ENCODE data around the gene HJURP.

HJURP gene

GRCh38 chr2:233799716-233800115 lies 54.6 kb downstream of the HJURP start:
- TF ChIP-seq EZH2phosphoT487 (IDR thresholded peaks at IDR 0.05; ENCODE audit: borderline replicate concordance), result no peak
- TF ChIP-seq, protein P1, sequence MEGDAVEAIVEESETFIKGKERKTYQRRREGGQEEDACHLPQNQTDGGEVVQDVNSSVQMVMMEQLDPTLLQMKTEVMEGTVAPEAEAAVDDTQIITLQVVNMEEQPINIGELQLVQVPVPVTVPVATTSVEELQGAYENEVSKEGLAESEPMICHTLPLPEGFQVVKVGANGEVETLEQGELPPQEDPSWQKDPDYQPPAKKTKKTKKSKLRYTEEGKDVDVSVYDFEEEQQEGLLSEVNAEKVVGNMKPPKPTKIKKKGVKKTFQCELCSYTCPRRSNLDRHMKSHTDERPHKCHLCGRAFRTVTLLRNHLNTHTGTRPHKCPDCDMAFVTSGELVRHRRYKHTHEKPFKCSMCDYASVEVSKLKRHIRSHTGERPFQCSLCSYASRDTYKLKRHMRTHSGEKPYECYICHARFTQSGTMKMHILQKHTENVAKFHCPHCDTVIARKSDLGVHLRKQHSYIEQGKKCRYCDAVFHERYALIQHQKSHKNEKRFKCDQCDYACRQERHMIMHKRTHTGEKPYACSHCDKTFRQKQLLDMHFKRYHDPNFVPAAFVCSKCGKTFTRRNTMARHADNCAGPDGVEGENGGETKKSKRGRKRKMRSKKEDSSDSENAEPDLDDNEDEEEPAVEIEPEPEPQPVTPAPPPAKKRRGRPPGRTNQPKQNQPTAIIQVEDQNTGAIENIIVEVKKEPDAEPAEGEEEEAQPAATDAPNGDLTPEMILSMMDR (conservative IDR thresholded peaks at IDR 0.05; ENCODE audit: low read length), result no peak
- Histone ChIP-seq H3F3A (ENCODE audit: low read depth) (no peaks in the 10 kb centered on the region), H3K4me2 (ENCODE audit: low read depth, low read length, poor library complexity, severe bottlenecking) (no peak overlapping the region), H3K4me1 (ENCODE audit: insufficient read depth, low read length, poor library complexity, severe bottlenecking) (no peaks in the 10 kb centered on the region), H3K9me3 (ENCODE audit: insufficient read depth, low read depth, low read length) (no peaks in the 10 kb centered on the region), H2AFZ (ENCODE audit: low read length) (no peak overlapping the region), H3K9me2 (replicated peaks; ENCODE audit: low read depth, low read length) (no peaks in the 10 kb centered on the region), H3K4me3 (ENCODE audit: low read length, poor library complexity, severe bottlenecking) (no peak overlapping the region), H3K36me3 (ENCODE audit: insufficient read depth, low read length) (no peaks in the 10 kb centered on the region), H4K20me1 (ENCODE audit: insufficient read depth, low read length, poor library complexity, severe bottlenecking) (no peaks in the 10 kb centered on the region), H3K79me2 (ENCODE audit: insufficient read depth, low read length) (no peaks in the 10 kb centered on the region), H3K27me3 (ENCODE audit: insufficient read depth, low read length, poor library complexity, severe bottlenecking) (no peaks in the 10 kb centered on the region), H3K9ac (ENCODE audit: low read depth, low read length, poor library complexity, severe bottlenecking) (no peak overlapping the region)

DNA sequence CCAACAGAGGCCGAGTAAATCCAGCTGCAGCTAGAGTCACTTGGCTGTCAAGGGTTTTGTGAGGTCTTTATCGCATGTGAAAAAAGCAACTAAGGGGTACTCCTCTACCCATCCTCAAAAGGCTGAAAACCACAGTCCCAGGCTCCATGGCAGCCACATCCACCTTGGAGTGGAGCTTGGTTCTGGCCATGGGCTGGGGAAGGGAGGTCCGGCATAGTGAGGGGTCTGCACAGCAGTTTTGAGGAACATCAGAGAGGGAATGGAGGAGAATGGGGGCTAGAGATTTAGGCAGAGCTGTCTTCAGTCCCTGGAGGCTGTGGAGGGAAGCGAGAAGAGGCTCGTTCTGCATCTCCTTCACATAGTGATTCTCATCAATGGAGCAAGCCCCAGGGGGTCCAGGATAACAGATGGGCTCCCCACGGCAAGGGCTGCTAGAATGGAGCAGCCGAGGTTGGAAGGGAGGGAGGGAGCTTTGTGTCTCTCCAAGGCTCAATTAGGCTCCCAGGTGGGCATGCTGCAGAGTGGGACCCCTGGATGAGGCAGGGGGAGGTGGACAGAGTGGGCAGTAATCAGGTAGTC lies 55.2 kb downstream of the HJURP start:
- no peaks in the 10 kb centered on the region for H3K4me1 ChIP-seq (ENCODE audit: insufficient read depth, low read length, poor library complexity, severe bottlenecking)
- H3K79me2 ChIP-seq (ENCODE audit: insufficient read depth, low read length), result no peaks in the 10 kb centered on the region
- no peaks in the 10 kb centered on the region for H3K9me2 ChIP-seq (replicated peaks; ENCODE audit: low read depth, low read length)
- no peaks in the 10 kb centered on the region for H4K20me1 ChIP-seq (ENCODE audit: insufficient read depth, low read length, poor library complexity, severe bottlenecking)
- no peak overlapping the region for H3K4me2 ChIP-seq (ENCODE audit: low read depth, low read length, poor library complexity, severe bottlenecking)
- TF ChIP-seq, protein P1 (conservative IDR thresholded peaks at IDR 0.05; ENCODE audit: low read length), result no peak
- TF ChIP-seq EZH2phosphoT487 (IDR thresholded peaks at IDR 0.05; ENCODE audit: borderline replicate concordance), result no peak
- no peak overlapping the region for H3K9ac ChIP-seq (ENCODE audit: low read depth, low read length, poor library complexity, severe bottlenecking)
- no peak overlapping the region for H3K4me3 ChIP-seq (ENCODE audit: low read length, poor library complexity, severe bottlenecking)
- no peaks in the 10 kb centered on the region for H3F3A ChIP-seq (ENCODE audit: low read depth)
- no peak overlapping the region for H2AFZ ChIP-seq (ENCODE audit: low read length)
- H3K9me3 ChIP-seq (ENCODE audit: insufficient read depth, low read depth, low read length), result no peaks in the 10 kb centered on the region
- no peaks in the 10 kb centered on the region for H3K27me3 ChIP-seq (ENCODE audit: insufficient read depth, low read length, poor library complexity, severe bottlenecking)
- no peaks in the 10 kb centered on the region for H3K36me3 ChIP-seq (ENCODE audit: insufficient read depth, low read length)

- no peak for TF ChIP-seq EZH2phosphoT487 (IDR thresholded peaks at IDR 0.05; ENCODE audit: borderline replicate concordance)
- TF ChIP-seq, protein P1 (conservative IDR thresholded peaks at IDR 0.05; ENCODE audit: low read length), result no peak
- no peaks in the 10 kb centered on the region for H3K27me3 ChIP-seq (ENCODE audit: insufficient read depth, low read length, poor library complexity, severe bottlenecking)
- H3K9ac ChIP-seq (ENCODE audit: low read depth, low read length, poor library complexity, severe bottlenecking), result no peak overlapping the region
- H3K79me2 ChIP-seq (ENCODE audit: insufficient read depth, low read length), result no peaks in the 10 kb centered on the region
- H3K36me3 ChIP-seq (ENCODE audit: insufficient read depth, low read length), result no peaks in the 10 kb centered on the region
- no peaks in the 10 kb centered on the region for H3K4me1 ChIP-seq (ENCODE audit: insufficient read depth, low read length, poor library complexity, severe bottlenecking)
- no peak overlapping the region for H3K4me2 ChIP-seq (ENCODE audit: low read depth, low read length, poor library complexity, severe bottlenecking)
- no peaks in the 10 kb centered on the region for H3K9me3 ChIP-seq (ENCODE audit: insufficient read depth, low read depth, low read length)
- H3F3A ChIP-seq (ENCODE audit: low read depth), result no peaks in the 10 kb centered on the region
- H4K20me1 ChIP-seq (ENCODE audit: insufficient read depth, low read length, poor library complexity, severe bottlenecking), result no peaks in the 10 kb centered on the region
- no peak overlapping the region for H3K4me3 ChIP-seq (ENCODE audit: low read length, poor library complexity, severe bottlenecking)
- H3K9me2 ChIP-seq (replicated peaks; ENCODE audit: low read depth, low read length), result no peaks in the 10 kb centered on the region
- no peak overlapping the region for H2AFZ ChIP-seq (ENCODE audit: low read length)
Observed at GRCh38 chr2:233798335-233799086, 55.8 kb downstream of the HJURP start.
